ENCODE data around the gene TMEM43. TPM values are rescaled to one million over a fixed set of nuclear protein-coding genes. Genes with fewer than 3 reads are reported as not detected.

Gene TMEM43
- total RNA-seq, 2 experiments from 2014 or later = 40.4 to 42.0 TPM

GRCh38 chr3:14179114-14179465, 54.2 kb downstream of the TMEM43 start:
- Mint-ChIP-seq H3K27me3 (no peaks in the 10 kb centered on the region), H3K4me1 (peaks cover 74% of the 10 kb centered on the region), H3K27ac (peak overlapping the region; percentile 100), H3K9me3 (no peaks in the 10 kb centered on the region), H3K4me3 (peak overlapping the region; percentile 100), H3K36me3 (ENCODE audit: low read depth) (peaks cover 33% of the 10 kb centered on the region)
- DNase-seq = no peak
- ChIA-PET POLR2A (interaction anchor here (0.8 kb wide), 1 partner anchor 54 kb away, joined by 3 read pairs; the partner anchor contains the start of genes CHCHD4 and TMEM43), CTCF (interaction anchor here (0.7 to 1.9 kb wide), 12 partner anchors 9 to 1195 kb away, joined by 3 to 7 read pairs (median 3); partner anchors contain the start of genes CCDC174, CHCHD4 and TMEM43)

GRCh38 chr3:14179795-14180194, 54.9 kb downstream of the TMEM43 start:
- ChIA-PET POLR2A (no interaction called here), CTCF (interaction anchor here (0.7 to 1.9 kb wide), 8 partner anchors 10 to 472 kb away, joined by 3 to 7 read pairs (median 3); partner anchors contain the start of genes CCDC174, CHCHD4 and TMEM43)
- H3K9me3 Mint-ChIP-seq = no peaks in the 10 kb centered on the region
- H3K4me3 Mint-ChIP-seq = peak overlapping the region; percentile 100
- peak overlapping the region; percentile 100 for H3K27ac Mint-ChIP-seq
- DNase-seq = no peak
- peaks cover 67% of the 10 kb centered on the region for H3K4me1 Mint-ChIP-seq
- H3K27me3 Mint-ChIP-seq = no peaks in the 10 kb centered on the region
- peaks cover 34% of the 10 kb centered on the region for H3K36me3 Mint-ChIP-seq (ENCODE audit: low read depth)

GRCh38 chr3:14181253-14181652, 56.4 kb downstream of the TMEM43 start:
- H3K27ac Mint-ChIP-seq = no peak overlapping the region
- peaks cover 38% of the 10 kb centered on the region for H3K36me3 Mint-ChIP-seq (ENCODE audit: low read depth)
- ChIA-PET POLR2A (no interaction called here), CTCF (no interaction called here)
- H3K27me3 Mint-ChIP-seq = no peaks in the 10 kb centered on the region
- peaks cover 52% of the 10 kb centered on the region for H3K4me1 Mint-ChIP-seq
- H3K4me3 Mint-ChIP-seq = no peak overlapping the region
- H3K9me3 Mint-ChIP-seq = no peaks in the 10 kb centered on the region
- no peak for DNase-seq

- Mint-ChIP-seq H3K4me1 (peaks cover 38% of the 10 kb centered on the region), H3K4me3 (no peak overlapping the region), H3K27me3 (no peaks in the 10 kb centered on the region), H3K36me3 (ENCODE audit: low read depth) (peaks cover 42% of the 10 kb centered on the region), H3K9me3 (no peaks in the 10 kb centered on the region), H3K27ac (no peak overlapping the region)
- ChIA-PET CTCF (interaction anchor here (1.2 kb wide), 1 partner anchor 20 kb away, joined by 4 read pairs; no protein-coding TSS in a partner anchor), POLR2A (no interaction called here)
- no peak for DNase-seq
Observed at GRCh38 chr3:14183015-14183577, 58.2 kb downstream of the TMEM43 start.

GRCh38 chr3:14186854-14187458, 62.1 kb downstream of the TMEM43 start:
- ChIA-PET CTCF (interaction anchor here (1.0 to 1.7 kb wide), 2 partner anchors 17 to 24 kb away, joined by 3 to 4 read pairs; no protein-coding TSS in a partner anchor), POLR2A (no interaction called here)
- Mint-ChIP-seq H3K4me3 (no peak overlapping the region), H3K27ac (no peak overlapping the region), H3K9me3 (peaks cover 2% of the 10 kb centered on the region), H3K36me3 (ENCODE audit: low read depth) (peaks cover 65% of the 10 kb centered on the region), H3K27me3 (no peaks in the 10 kb centered on the region), H3K4me1 (peaks cover 41% of the 10 kb centered on the region)
- DNase-seq = no peak

- CTCF ChIA-PET = interaction anchor here (1.3 kb wide), 1 partner anchor 16 kb away, joined by 4 read pairs; no protein-coding TSS in a partner anchor
- H3K27ac Mint-ChIP-seq = no peak overlapping the region
- H3K4me1 Mint-ChIP-seq = peaks cover 30% of the 10 kb centered on the region
- peaks cover 2% of the 10 kb centered on the region for H3K9me3 Mint-ChIP-seq
- peaks cover 56% of the 10 kb centered on the region for H3K36me3 Mint-ChIP-seq (ENCODE audit: low read depth)
- no peaks in the 10 kb centered on the region for H3K27me3 Mint-ChIP-seq
- DNase-seq = no peak
- H3K4me3 Mint-ChIP-seq = no peak overlapping the region
- POLR2A ChIA-PET = no interaction called here
Observed at GRCh38 chr3:14188041-14188754, 63.3 kb downstream of the TMEM43 start.

Other genes with a start within 250 kb of the TMEM43 start
- gene WNT7A, start 245.0 kb upstream of the TMEM43 start, total RNA-seq = under 1 TPM; 0.20 to 0.29 TPM
- gene CHCHD4, start 182 bp upstream of the TMEM43 start, total RNA-seq = 10 to 100 TPM; 12.7 to 13.2 TPM
- 10 to 100 TPM; 41.1 to 43.0 TPM for gene XPC, start 53.5 kb downstream of the TMEM43 start, total RNA-seq
- gene LSM3, start 53.8 kb downstream of the TMEM43 start, total RNA-seq = 10 to 100 TPM; 16.1 to 18.6 TPM